Measurements from ENCODE around the gene ZP2.
A peak's percentile ranks its signal among the peaks of the same experiment; 100 is the strongest.
"Not testable (repeated sequence)": the region's sequence is repeated elsewhere in the genome, so short reads cannot be mapped to it uniquely, and the experiment has no call there.

Gene ZP2

GRCh38 chr16:21169249-21169981 is 42.0 kb downstream of the ZP2 start:
- no peak for DNase-seq

DNA sequence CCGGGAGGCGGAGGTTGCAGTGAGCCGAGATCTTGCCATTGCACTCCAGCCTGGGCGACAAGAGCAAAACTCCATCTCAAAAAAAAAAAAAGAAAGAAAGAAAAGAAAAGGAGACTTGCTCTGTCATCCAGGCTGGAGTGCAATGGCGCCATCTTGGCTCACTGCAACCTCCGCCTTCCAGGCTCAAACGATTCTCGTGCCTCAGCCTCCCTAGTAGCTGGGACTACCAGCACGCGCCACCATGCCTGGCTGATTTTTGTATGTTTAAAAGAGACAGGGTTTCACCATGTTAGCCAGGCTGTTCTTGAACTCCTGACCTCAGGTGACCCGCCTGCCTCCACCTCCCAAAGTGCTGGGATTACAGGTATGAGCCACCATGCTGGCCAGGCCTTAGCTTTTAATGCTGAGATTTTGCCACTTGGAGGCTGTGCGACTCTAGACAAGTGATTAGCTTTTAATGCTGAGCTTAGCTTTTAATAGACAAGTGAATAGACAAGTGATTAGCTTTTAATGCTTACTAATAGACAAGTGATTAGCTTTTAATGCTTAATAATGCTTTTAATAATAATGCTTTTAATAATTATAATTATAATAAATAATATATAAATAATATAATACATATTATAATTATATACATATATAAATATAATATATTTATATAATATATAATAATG is 43.3 kb downstream of the ZP2 start:
- DNase-seq = no peak

- no peak for DNase-seq
These were observed 44.0 kb downstream of the ZP2 start for GRCh38 chr16:21167360-21167759.

DNA sequence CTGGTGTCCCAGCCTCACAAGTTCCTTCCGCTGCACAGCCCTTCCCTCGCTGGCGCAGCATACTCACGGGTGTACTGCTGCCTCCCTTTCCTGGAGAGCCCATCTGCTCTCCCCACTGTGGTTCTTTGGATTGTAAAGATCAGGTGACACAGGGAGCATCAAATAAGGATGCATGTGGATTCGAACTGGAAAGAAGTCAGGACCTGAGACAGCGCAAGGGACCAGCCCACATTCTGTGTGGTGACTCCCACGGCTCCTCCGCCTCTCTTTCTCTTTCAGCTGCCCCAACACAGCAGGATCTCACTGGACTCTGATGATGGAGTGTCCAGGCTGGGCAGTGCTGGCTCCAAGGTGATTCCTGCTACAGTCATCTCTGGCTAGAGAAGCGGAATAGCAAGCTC is 44.8 kb downstream of the ZP2 start:
- no peak for DNase-seq

GRCh38 chr16:21164521-21165168 is 46.7 kb downstream of the ZP2 start:
- DNase-seq = no peak

GRCh38 chr16:21163576-21163975 is 47.8 kb downstream of the ZP2 start:
- DNase-seq = no peak

- DNase-seq = no peak
These were observed 48.7 kb downstream of the ZP2 start for GRCh38 chr16:21162661-21163151.

- no peak for DNase-seq
These were observed 50.2 kb downstream of the ZP2 start for GRCh38 chr16:21161211-21161610.

DNA sequence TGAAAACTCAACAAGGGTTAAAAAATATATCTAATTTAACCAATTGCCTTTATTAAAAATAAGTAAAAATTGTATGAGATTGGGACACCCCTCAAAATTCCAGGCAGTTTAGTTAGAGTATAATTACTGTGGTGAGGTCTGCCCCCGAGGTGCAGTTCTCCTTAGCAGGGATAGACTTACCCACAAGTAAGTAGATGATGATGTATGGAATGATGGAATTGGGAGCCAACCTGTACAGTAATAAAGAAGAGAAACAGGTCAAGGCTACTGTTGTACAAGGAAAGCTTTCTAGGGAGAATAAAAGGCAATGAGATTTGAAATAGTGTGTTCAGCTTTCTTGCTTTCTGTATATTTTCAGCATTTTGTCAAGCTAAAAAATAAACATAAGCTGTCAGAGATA is 51.1 kb downstream of the ZP2 start:
- DNase-seq = no peak

DNA sequence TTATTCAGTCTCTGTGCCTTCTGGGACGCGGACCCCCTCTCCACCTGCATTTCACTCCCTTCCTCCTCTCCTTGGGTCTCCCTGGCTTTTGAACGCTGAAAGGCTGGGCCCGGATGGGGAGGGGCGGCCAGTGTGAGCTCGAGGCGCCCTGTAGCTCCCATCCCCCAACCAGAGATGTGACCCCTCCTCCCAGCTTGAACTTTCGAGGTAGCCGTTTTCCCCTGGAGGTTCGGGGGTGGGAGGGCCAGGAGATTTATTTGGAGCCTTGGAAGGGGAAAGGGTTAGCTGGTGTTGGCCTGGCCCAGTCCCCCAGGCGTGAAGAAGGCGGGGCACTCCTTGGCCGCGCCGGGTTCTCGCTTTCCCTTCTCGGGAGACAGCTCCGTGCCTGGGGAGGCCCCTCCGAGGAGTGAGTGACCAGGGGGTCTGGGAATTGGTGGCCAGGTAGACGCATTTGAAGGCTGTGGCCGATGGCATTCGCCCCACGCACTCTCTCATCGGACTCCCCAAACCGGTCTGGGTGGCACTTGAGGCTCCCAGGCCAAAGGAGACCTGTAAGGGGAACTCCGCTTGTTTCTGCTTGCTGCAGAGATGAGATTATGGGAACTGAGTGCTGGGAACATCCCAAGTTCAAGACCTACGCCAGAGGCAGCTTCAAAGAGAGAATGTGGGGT is 52.0 kb downstream of the ZP2 start:
- DNase-seq = no peak

GRCh38 chr16:21158208-21159110 is 52.9 kb downstream of the ZP2 start, which contains the start of gene LDAF1:
Gene LDAF1 (plus strand): TSS chr16:21158674. CDS start chr16:21161183, 2,509 bp downstream.
- peak; percentile 74 for DNase-seq

DNA sequence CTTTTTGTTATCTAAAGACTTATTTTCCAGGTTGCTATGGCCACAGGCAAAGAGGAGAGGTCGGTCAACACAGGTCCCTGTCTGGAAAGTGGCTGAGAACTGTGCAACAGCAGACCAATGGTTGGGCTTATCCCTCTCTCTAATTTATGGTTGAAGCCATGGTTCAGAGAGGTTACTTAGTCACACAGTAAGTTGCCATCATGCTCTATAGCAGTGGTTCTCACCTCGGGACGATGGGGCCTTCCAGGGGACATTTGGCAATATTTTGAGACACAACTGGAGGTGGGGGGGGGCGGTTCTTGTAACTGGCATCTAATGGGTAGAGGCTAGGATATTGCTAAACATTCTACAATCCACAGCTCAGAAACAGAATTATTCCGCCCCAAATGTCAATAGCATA is 53.7 kb downstream of the ZP2 start:
- no peak for DNase-seq

DNA sequence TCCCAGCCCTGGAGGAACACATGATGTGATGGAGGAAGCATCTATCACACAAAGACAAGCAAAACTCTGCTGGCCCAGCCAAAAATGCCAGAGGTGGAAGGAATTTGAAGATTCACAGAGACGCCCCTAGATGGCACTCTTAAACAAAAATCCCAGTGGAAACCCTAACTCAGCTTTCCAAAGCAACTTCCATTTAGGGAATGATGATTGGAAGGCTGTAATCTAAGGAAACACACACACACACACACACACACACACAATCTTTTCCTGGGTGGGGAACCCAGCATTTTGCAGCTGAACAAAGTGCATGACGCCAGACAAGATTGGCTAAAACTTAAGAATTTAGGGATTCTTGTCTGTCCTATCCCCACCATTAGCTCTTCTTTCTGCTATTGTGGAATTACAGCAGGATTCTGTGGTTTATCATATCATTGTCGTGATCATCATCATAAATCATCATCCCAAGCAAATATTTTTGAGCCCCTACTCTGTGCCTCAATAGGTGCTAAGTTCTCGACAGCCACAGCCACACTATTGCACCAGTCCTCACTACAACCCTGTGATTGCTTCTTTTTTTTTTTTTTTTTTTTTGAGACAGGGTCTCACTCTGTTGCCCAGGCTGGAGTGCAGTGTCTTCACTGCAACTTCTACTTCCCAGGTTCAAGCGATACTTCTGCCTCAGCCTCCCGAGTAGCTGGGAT is 54.5 kb downstream of the ZP2 start:
- DNase-seq = peak; percentile 18

GRCh38 chr16:21156011-21156410 is 55.4 kb downstream of the ZP2 start:
- not testable (repeated sequence) for DNase-seq

- DNase-seq = not testable (repeated sequence)
These were observed 58.1 kb downstream of the ZP2 start for GRCh38 chr16:21153124-21153729.

- DNase-seq = not testable (repeated sequence)
These were observed 59.0 kb downstream of the ZP2 start for GRCh38 chr16:21152160-21153030.

DNA sequence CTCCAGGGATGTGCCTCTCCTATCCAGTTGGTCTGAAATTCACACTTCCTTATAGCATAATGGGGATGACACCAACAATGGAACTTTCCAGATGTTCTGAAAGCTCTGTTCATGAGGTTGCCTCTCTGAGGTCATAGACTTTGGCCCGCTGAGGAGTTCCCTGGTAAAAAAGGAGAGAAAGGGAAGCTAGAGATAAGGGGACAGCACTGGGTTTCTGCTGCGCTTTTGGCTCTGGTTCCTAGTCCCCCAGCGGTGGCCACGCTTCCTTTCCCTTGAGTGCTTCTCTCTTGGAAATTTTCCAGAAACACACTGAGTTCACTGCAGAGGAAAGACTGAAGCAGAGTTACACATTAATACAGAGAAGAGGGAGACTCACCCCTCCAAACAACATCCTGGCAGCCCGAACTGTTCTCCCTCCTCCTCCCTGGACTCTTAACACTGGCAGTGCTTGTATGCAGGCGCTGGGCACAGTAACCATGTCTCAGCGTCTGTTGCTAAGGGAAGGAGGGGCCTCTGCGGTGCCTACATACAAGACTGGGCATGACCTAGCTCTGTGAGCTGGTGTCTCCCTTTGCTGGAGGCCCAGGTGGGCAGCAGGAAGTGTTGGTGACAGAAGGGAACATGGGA is 60.9 kb downstream of the ZP2 start, which contains the start of gene DNAH3:
TSS of gene DNAH3 (minus strand) at position 472 of the 627 bp plus-strand sequence. CDS start 527 bp downstream, outside the sequence.
- DNase-seq = peak; percentile 70

All from NCI-H2171 (cell line).